GM11168 (cell line): ENCODE results near the gene LACTBL1.

Experiments used
- in situ Hi-C: fragments of 300-500 bp; cut with MboI; formaldehyde crosslinking; loops from one replicate; pipeline ENCODE4 v1.12.0; 2022; ENCODE audit warnings: low sequenced_read_pairs; ENCODE audit not compliant: unreplicated experiment

Gene LACTBL1

GRCh38 chr1:22915816-22916470 lies 56.7 kb downstream of the LACTBL1 start:
- in situ Hi-C loops: no loop called here

GRCh38 chr1:22915231-22915630 lies 57.4 kb downstream of the LACTBL1 start:
- in situ Hi-C loops: no loop called here

- in situ Hi-C loops: no loop called here
These were observed 57.9 kb downstream of the LACTBL1 start for GRCh38 chr1:22914633-22915217.

GRCh38 chr1:22914156-22914555 lies 58.5 kb downstream of the LACTBL1 start:
- in situ Hi-C loops: no loop called here

- in situ Hi-C loops: no loop called here
These were observed 59.1 kb downstream of the LACTBL1 start for GRCh38 chr1:22913421-22914141.

GRCh38 chr1:22912311-22912710 lies 60.4 kb downstream of the LACTBL1 start:
- in situ Hi-C loops: no loop called here

- in situ Hi-C loops: no loop called here
These were observed 61.5 kb downstream of the LACTBL1 start for GRCh38 chr1:22910986-22911651.

GRCh38 chr1:22910286-22910685 lies 62.4 kb downstream of the LACTBL1 start:
- in situ Hi-C loops: no loop called here

GRCh38 chr1:22908880-22909426 lies 63.7 kb downstream of the LACTBL1 start:
- in situ Hi-C loops: no loop called here

- in situ Hi-C loops: no loop called here
These were observed 65.1 kb downstream of the LACTBL1 start for GRCh38 chr1:22907528-22907927.

- in situ Hi-C loops: no loop called here
These were observed 65.7 kb downstream of the LACTBL1 start for GRCh38 chr1:22906968-22907367.

GRCh38 chr1:22903113-22903512 lies 69.6 kb downstream of the LACTBL1 start:
- in situ Hi-C loops: no loop called here
